ENCODE results near the gene STARD9.
"Not testable (repeated sequence)": the region's sequence is repeated elsewhere in the genome, so short reads cannot be mapped to it uniquely, and the experiment has no call there.

Gene STARD9

GRCh38 chr15:42590619-42591237 lies 15.3 kb downstream of the STARD9 start:
- DNase-seq, result no peak

DNA sequence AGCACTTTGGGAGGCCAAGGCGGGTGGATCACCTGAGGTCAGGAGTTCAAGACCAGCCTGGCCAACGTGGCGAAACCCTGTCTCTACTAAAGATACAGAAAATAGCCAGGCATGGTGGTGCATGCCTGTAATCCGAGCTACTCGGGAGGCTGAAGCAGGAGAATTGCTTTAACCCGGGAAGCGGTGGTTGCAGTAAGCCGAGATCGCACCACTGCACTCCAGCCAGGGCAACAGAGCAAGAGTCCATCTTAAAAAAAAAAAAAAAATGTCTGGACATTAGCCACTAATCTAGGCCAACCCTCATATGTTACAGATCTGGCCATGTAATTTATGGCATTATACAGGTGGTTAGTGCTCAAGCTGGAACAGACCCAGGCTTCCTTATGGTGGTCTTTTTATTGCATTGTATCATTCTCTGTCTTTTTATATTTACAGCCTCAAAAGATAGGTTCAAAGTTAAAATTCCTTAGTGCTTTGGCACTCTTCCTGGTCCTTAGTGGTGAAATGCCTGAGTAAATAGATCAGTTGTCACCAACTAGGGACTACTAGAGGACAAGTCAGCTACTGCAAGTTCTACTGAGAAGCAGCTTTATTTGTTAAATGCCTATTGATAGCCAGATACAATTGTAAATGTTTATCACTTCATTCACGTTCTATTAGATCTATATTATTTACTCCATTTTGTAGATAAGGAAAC lies 16.0 kb downstream of the STARD9 start:
- peak; percentile 23 for DNase-seq

GRCh38 chr15:42592716-42593115 lies 17.3 kb downstream of the STARD9 start:
- no peak for DNase-seq

DNA sequence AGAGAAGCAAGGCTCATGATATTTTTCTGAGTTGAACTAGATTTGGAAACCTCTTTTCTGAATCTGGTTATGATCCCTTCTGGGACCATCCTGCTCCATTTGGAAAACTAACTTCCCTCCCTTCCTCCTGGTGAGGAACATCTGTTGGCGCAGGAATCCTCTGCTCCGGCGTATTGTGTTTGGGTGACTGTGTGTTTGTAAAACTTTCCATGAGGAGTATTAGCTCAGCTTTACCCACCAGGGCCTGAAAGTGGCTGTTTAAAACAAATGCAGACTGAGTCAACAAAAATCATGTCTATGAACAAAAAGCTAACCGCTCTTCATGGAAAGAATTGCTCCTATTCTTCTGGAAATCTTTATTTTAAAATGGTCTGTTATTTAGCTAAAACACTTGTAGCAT lies 17.7 kb downstream of the STARD9 start:
- no peak for DNase-seq

- DNase-seq, result no peak
Observed at GRCh38 chr15:42594095-42594494, 18.7 kb downstream of the STARD9 start.

- DNase-seq, result no peak
Observed at GRCh38 chr15:42595626-42596240, 20.3 kb downstream of the STARD9 start.

GRCh38 chr15:42601316-42601715 lies 25.9 kb downstream of the STARD9 start:
- not testable (repeated sequence) for DNase-seq

GRCh38 chr15:42602501-42602900 lies 27.1 kb downstream of the STARD9 start:
- no peak for DNase-seq

DNA sequence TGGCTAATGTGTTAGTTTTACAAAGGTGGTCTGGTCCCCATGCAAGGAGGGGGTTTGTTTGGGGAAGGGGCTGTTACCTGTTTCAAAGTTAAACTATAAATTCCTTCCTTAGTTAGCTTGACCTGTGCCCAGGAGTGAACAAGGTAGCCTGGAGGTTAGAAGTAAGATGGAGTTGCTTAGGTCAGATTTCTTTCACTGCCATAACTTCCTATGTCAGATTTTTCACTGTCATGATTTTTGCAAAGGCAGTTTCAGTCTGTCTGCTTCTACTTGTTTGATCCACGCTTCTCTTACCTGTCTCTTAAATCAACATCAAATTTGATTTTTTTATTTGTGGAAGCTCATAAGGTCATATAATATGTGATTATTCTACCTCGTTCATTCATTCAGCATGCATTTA lies 28.6 kb downstream of the STARD9 start:
- no peak for DNase-seq

GRCh38 chr15:42604894-42605744 lies 29.7 kb downstream of the STARD9 start:
- peak; percentile 30 to 45 for DNase-seq

DNA sequence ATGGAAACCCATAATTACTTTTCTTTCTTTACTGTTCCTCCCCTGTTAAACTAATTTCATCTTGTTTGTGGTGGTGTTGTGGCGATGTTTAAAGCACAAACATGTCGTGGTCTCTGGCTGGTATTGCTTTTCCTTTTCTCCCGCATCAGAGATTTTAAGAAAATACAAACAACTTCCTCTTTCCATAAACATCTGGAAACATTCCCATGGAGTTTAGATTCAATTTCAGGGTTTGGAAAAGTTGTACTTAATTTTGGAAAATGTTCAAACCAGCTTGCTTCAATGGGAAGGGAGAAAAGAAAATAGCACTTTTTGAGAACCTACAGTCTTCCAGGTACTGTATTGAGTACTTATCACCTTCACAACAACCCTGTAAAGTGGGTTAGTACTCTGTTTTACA lies 30.4 kb downstream of the STARD9 start:
- DNase-seq, result no peak

DNA sequence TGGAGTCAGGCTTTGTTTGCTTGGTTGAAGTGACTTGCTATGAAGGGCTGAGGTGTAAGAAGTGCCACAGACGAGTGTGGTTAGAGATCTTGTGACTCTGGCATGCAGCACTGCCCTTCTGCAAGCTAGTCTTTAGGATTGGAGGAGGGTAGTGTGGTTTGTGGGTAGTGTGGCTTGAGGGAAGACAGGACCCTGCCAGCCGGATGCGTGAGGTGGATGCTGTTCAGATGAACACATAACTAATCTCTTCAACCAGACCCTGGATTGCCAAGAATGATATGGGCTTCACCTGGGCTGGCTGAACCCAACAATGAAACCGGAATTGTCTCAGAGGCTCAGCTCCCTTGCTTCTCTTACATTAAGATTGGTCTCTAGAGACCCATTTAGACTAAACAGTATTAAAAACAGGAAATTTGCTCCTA lies 32.7 kb downstream of the STARD9 start:
- DNase-seq, result no peak

GRCh38 chr15:42608752-42609488 lies 33.5 kb downstream of the STARD9 start:
- DNase-seq, result no peak

DNA sequence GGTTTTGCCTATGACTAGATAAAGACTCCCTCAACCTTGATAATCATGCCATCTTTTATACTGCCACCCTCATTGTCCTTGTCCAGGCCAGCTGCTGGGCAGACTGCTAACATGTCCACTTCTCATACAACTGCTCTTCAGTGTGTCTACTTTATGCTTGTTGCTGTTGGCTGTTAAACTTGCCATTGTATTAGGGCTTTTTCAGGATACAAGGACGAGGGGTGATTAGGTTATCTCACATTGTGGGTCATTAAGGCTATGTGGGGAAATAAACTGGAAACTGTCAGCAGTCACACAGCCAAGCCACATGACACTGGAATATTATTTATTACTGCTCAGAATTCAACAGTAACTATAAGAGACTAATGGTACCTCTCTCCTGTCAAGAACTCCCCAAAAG lies 36.1 kb downstream of the STARD9 start:
- DNase-seq, result no peak

- no peak for DNase-seq
Observed at GRCh38 chr15:42612367-42612912, 37.0 kb downstream of the STARD9 start.

DNA sequence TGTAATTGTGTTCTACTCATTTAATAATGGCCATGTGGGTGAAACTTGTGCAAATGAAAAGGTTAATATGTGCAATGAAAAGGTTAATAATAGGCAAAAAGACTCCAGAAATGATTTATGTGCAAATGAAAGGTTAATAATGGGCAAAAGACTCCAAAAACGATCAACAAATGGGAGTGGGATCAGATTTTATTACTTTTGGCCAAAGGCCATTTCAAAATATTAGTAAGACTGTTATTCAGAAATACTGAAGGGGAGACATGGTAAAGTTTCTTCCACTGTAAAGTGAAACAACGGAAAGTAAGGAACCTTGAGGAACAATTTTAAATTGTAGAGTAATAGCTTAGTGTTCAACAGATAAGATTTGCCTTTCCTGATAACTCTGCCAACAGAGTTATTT lies 40.7 kb downstream of the STARD9 start:
- DNase-seq, result no peak

GRCh38 chr15:42619656-42620371 lies 44.4 kb downstream of the STARD9 start:
- DNase-seq, result no peak

DNA sequence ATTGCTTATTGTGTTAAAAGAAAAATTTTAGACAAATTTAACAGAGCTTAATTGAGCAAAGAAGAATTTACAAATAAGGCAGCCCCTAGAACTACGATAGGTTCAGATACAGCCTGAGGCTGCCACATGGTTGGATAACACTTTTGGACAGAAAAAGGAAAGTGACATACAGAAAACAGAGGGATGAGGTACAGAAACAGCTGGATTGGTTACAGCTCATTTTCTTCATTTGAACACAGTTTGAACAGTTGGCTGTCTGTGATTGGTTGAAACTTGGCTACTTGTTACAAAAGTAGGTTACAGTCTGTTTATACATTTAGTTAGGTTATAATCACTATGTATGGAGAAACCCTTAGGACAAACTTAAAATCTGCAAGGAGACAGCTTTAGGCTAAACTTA lies 46.0 kb downstream of the STARD9 start:
- DNase-seq, result no peak

GRCh38 chr15:42621996-42622925 lies 46.9 kb downstream of the STARD9 start:
- DNase-seq, result no peak

DNA sequence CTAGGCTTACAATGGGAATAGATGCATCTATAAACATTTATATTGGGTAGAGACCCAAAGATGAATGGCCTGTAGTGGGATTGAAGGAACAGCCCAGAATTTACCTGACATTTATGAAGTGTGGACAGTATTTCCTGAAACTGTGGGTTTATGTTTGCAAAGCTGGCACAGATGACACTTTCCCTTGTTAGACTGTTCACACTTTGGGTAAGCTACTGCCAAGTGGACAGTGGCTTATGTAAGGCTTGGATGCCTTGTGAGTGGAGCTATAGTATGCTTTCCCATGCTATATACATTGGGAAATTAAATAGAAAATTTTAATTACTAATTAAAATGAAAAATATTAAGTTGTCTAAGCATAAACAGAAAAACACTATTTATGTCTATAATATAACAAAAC lies 48.5 kb downstream of the STARD9 start:
- DNase-seq, result no peak
